Measurements from ENCODE around the gene PLPPR2.
"Not testable (repeated sequence)": the region's sequence is repeated elsewhere in the genome, so short reads cannot be mapped to it uniquely, and the experiment has no call there.

PLPPR2 gene

DNA sequence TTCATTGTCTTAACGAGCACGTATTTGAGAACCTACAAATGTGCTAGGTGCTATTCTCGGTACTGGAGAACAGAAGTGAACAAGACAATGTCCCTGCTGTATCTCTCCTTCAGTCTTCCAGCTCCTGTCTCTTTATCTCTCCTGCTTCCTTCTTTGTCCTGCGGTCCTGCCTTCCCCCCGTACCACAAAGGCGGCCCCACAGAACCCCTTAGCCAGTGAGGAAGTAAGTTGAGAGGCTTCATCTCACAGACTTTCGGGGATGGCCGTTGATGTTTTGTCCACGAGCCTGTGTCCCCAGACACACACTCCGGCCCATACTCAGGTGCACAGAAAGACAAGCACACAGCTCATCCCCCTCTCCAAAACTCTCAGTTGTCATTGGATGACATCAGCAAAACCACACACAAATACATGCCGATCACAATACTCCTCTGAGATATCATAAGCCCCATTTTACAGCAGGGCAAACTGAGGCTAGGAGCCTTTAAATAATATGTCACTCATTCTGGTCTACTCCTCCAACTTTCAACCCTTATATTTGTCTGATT, 18.7 kb downstream of the PLPPR2 start:
- no peak for DNase-seq (ENCODE audit: low spot score)

- peak; percentile 100 for DNase-seq (ENCODE audit: low spot score)
Measured at GRCh38 chr19:11374433-11375142, 19.4 kb downstream of the PLPPR2 start, which contains the start of gene SWSAP1. TSS of gene SWSAP1 (plus strand) at chr19:11374666. CDS start at chr19:11374681, 15 bp downstream.

GRCh38 chr19:11375143-11375948, 20.1 kb downstream of the PLPPR2 start:
- peak; percentile 65 for DNase-seq (ENCODE audit: low spot score)

DNA sequence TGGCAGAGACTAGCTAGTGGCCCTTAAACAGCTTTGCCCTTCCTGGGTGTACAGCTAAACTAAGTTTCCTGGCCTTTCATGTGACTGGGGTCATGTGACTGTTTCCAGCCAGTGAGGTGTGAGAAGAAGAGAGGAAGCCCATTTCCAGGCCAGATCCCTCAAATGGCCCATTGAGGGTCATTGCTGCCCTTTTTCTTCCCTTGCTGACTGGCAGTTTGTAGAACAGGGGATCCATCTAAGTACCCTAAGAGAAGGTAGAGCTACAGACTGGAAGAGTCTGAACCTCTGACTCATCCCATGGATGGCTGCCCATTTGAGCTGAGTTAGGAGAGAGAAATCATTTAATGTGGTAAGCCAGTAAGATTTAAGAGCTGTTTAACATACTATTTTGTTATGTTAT, 22.0 kb downstream of the PLPPR2 start:
- DNase-seq (ENCODE audit: low spot score), result peak; percentile 85

- DNase-seq (ENCODE audit: low spot score), result peak; percentile 26
Measured at GRCh38 chr19:11377756-11378155, 22.5 kb downstream of the PLPPR2 start.

GRCh38 chr19:11378319-11379189, 23.3 kb downstream of the PLPPR2 start:
- peak; percentile 87 for DNase-seq (ENCODE audit: low spot score)

- DNase-seq (ENCODE audit: low spot score), result not testable (repeated sequence)
Measured at GRCh38 chr19:11379269-11379845, 24.1 kb downstream of the PLPPR2 start.

GRCh38 chr19:11379857-11380350, 24.7 kb downstream of the PLPPR2 start:
- DNase-seq (ENCODE audit: low spot score), result no peak

- peak; percentile 98 for DNase-seq (ENCODE audit: low spot score)
Measured at GRCh38 chr19:11380653-11381537, 25.7 kb downstream of the PLPPR2 start.

DNA sequence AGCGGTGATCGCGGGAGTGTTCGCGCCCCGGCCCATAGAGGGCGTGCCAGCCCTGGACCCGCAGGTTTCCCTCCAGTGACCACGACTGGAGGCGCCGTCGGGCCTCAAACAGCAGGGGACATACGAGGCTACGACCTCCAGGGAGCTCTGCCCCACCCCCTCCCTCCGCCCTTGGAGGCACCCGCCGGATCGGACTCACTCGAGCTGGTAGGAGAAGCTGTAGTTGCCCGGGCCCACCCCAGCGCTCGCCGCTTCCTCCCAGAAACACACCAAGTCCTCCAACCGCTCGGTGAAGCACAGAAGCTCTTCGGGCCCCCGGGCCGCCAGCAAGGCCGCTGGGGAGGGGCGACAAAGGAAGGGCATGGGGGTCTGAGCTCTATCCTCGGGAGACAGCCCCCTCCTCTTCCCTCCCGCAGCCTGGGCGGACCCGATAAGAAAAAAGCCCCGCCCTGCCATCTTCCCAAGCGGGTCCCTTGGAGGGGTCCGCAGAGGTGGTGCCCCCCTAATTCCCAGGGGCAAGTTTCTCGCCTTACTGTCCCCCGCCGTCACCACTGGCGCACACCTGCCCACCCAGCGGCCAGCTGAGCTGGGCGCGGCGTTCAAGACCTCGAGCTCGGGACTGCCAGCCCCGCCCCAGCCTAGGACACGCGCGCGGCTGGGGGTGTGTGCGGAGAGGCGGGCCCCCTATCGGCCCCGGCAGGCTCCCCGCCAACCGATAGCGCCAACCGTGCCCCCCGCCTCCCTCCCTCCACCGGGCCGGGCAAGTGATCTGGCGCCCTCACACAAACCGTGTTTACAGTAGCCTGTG, 27.9 kb downstream of the PLPPR2 start:
- DNase-seq (ENCODE audit: low spot score), result peak; percentile 48

DNA sequence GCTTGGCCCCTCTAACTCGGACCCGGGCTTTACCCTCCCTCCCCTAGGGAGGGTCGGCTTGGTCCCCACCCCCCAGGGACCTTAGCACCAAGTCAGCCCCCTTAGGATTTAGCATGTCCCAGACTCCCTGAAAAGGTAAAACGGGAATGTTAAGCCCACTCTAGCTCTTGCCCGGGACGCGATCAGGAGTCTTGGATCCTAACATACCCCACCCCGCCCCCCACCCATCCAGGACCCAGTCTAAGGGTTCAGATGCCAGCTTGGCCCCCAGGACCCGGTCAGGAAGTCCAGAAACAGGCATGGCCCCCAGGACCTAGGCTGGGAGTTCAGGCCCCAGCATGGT, 28.4 kb downstream of the PLPPR2 start:
- DNase-seq (ENCODE audit: low spot score), result no peak

GRCh38 chr19:11384778-11385129, 29.5 kb downstream of the PLPPR2 start:
- no peak for DNase-seq (ENCODE audit: low spot score)

GRCh38 chr19:11387162-11388034, 32.2 kb downstream of the PLPPR2 start:
- no peak for DNase-seq (ENCODE audit: low spot score)

DNA sequence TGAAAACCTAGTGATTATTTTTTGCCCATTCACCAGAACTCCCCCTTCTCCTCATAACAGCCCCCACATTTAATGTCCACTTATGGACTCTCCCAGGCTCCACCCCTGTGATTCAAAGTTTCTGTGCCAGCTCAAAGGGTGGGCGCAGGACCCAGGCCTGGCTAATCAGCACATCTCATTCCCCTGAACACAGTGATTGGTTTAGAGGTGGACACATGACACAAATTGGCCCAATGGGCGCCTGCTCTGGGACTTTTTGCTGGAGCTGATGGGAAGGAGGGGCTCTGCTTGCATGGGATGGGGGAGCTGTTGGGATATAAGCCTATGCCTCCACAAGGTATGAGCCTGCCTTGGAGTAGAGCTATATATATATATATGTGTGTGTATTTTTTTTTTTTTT, 35.1 kb downstream of the PLPPR2 start:
- no peak for DNase-seq (ENCODE audit: low spot score)

- DNase-seq (ENCODE audit: low spot score), result no peak
Measured at GRCh38 chr19:11390933-11391680, 35.9 kb downstream of the PLPPR2 start.

DNA sequence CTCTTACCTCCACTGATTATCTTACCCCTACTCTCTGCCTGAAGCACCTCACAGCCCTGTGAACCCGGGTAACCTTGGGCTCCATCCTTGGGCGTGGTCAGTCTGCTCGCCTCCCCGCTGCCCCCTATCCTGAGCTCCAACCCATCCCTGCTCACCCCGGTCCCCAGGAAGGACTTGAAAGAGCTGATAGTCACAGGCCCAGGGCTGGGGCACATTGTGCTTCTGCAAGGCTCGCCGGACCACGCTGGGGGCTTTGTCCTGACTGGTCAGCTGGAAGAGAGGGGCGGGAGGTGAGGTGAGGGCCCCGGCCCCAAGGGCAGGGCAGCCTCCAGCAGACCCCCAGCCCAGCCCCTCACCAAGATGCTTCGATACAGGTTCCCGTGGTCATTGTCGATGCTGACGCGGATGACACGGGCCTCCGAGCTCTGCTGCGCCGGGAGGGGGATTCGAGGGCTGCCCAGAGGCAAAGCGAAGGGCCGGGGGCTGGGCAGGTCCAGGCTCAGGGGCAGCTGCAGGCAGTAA, 41.9 kb downstream of the PLPPR2 start:
- DNase-seq (ENCODE audit: low spot score), result no peak

DNA sequence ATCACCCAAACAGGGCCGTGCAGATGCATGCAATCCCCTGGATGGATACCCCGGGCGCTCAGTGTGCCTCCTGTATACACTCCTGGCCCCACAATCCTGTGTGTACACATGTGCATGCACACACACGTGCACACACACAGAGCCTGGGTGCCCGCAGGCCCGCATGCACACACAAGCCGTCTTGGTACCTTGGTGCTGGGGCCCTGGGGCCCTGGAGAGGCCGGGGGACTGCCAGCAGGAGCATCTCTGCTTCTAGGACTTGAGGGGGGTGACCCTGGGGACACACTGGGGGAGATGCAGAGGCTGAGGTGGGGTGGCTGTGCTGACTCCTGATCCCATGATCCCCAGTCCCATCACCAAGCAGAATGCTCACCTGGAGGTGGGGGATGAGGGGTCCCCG, 44.4 kb downstream of the PLPPR2 start:
- no peak for DNase-seq (ENCODE audit: low spot score)

GRCh38 chr19:11400798-11401197, 45.6 kb downstream of the PLPPR2 start:
- DNase-seq (ENCODE audit: low spot score), result no peak
